AG04449 (cell line): ENCODE data around the gene HSD17B8.
A peak's percentile ranks its signal among the peaks of the same experiment; 100 is the strongest.

Experiments
- CTCF ChIA-PET: fragments of 350-600 bp; formaldehyde crosslinking; extraction: SDS; loops from one replicate; lab custom pipeline; 2021; ENCODE audit warnings: antibody characterized with exemption; lab: Yijun Ruan, JAX
- POLR2A ChIA-PET: fragments of 400-600, 350-600 bp; formaldehyde crosslinking; extraction: SDS; loops from one replicate; lab custom pipeline; 2020; ENCODE audit warnings: antibody characterized with exemption, inconsistent platforms; lab: Yijun Ruan, JAX
- DNase-seq: peaks from one replicate; pipeline ENCODE4 v3.0.0-alpha.2; 2010; ENCODE audit warnings: low read depth, low spot score
- H3K4me3 ChIP-seq: 2 replicates; pipeline ENCODE4 v1.5.1; 2011; ENCODE audit warnings: low read depth, mild to moderate bottlenecking, control low read depth, low read length
- TF ChIP-seq, protein P1 (sequence below): IDR thresholded peaks from one replicate; pipeline ENCODE4 v1.5.1; 2011; ENCODE audit warnings: mild to moderate bottlenecking, moderate library complexity, low read length, control low read depth, inconsistent platforms; ENCODE audit not compliant: insufficient read depth; ENCODE audit errors: missing control alignments

The HSD17B8 gene

DNA sequence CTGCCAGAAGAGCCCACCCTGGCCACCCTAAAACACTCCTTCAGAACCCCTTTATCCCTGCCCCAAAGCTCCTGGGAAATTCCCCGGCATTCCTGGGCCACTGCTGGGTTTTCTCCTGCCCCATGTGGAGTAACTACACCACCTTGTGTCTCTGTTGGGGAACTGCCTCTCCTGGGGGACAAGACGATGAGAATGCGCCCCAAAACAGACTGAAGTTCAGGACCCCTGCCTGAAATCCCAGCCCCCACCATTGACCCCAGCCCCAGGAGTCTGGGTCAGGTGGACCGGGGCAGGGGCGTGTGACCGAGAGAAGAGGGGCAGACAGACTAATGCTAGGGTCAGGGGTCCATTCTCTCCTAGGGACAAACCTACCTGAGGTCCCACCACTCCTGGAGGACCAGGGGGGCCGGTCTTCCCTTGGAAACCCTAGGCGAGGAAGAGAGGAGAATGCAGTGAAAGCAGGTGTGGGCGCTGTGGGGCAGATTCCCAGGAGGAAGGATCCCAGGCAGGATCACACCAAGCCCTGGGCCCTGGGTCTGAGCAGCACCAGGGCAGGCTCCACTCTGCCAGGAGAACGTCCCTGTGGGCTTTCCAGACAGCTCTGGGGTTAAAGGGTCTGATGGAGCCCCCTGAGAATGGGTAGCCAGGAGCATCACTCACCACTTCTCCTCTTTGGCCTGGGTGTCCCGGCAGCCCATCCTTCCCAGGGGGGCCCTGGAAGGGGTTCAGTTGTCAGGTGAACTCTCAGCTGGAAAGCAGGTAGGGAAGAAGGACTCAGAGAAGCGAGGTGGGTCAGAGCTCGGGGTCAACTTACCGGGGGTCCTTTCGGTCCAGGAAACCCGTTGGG is 31.5 kb upstream of the HSD17B8 start:
- no peak overlapping the region for H3K4me3 ChIP-seq
- TF ChIP-seq, protein P1, sequence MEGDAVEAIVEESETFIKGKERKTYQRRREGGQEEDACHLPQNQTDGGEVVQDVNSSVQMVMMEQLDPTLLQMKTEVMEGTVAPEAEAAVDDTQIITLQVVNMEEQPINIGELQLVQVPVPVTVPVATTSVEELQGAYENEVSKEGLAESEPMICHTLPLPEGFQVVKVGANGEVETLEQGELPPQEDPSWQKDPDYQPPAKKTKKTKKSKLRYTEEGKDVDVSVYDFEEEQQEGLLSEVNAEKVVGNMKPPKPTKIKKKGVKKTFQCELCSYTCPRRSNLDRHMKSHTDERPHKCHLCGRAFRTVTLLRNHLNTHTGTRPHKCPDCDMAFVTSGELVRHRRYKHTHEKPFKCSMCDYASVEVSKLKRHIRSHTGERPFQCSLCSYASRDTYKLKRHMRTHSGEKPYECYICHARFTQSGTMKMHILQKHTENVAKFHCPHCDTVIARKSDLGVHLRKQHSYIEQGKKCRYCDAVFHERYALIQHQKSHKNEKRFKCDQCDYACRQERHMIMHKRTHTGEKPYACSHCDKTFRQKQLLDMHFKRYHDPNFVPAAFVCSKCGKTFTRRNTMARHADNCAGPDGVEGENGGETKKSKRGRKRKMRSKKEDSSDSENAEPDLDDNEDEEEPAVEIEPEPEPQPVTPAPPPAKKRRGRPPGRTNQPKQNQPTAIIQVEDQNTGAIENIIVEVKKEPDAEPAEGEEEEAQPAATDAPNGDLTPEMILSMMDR, result peak; percentile 67

DNA sequence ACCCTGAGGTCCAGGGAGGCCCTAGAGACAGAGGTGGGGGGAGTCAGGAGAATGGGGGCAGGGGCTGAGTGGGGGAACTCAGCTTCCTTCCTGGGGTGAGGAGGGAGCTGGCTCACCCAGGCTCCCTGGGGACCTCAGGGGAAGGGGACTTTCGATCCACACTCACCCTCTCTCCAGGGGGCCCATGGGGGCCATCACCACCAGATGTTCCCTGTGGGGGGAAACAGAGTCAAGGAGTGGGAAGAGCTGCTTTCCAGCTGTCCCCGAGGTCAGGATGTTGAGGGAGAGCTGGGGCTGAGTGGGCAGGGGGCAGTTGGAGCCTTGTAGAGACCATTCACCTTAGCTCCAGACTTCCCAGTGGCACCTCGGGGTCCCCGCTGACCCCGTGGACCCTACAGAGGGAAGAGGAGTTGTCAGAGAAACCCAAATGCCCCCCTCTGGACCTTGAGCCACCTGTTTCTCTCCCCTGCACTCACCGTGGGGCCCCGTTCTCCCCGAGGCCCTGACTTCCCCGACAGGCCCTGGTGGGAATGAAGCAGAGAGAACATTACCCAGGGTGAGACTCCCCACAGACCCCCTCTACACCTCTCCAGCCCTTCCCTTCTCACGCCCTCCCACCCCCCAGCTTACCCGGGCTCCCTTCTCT is 30.8 kb upstream of the HSD17B8 start:
- ChIA-PET CTCF (interaction anchor here (0.7 to 5.1 kb wide), 13 partner anchors 8 to 287 kb away, joined by 3 to 44 read pairs (median 4); no protein-coding TSS in a partner anchor), POLR2A (no interaction called here)
- TF ChIP-seq, protein P1, result no peak
- H3K4me3 ChIP-seq, result no peak overlapping the region
- no peak for DNase-seq

More for the DNA sequence above, 31.5 kb upstream of the HSD17B8 start:
- POLR2A ChIA-PET, result no interaction called here
- no peak for DNase-seq
- CTCF ChIA-PET, result interaction anchor here (0.6 to 5.1 kb wide), 22 partner anchors 9 to 290 kb away, joined by 3 to 44 read pairs (median 5); partner anchors contain the start of gene HLA-DMA

DNA sequence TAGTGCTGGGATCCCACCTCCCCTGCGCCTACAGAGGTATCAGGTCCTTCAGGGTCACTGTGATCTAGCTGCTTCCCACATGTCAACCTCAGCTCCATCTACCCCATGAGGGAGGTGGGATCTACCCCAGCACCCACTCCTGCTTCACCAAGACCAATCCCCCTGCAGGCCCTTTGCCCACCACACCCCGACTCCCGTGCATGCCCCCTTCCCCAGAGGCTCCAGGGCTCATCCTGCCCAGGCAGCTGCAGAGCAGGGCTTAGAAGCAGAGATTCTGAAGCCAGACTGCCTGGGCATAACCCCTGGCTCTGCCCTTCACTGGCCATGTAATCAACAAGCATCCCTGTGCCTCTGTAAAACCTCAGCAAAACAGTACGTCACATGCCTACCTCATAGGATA is 29.7 kb upstream of the HSD17B8 start:
- TF ChIP-seq, protein P1, result no peak
- DNase-seq, result no peak
- H3K4me3 ChIP-seq, result no peak overlapping the region
- ChIA-PET POLR2A (no interaction called here), CTCF (interaction anchor here (1.0 to 5.1 kb wide), 7 partner anchors 9 to 289 kb away, joined by 3 to 44 read pairs (median 8); no protein-coding TSS in a partner anchor)

DNA sequence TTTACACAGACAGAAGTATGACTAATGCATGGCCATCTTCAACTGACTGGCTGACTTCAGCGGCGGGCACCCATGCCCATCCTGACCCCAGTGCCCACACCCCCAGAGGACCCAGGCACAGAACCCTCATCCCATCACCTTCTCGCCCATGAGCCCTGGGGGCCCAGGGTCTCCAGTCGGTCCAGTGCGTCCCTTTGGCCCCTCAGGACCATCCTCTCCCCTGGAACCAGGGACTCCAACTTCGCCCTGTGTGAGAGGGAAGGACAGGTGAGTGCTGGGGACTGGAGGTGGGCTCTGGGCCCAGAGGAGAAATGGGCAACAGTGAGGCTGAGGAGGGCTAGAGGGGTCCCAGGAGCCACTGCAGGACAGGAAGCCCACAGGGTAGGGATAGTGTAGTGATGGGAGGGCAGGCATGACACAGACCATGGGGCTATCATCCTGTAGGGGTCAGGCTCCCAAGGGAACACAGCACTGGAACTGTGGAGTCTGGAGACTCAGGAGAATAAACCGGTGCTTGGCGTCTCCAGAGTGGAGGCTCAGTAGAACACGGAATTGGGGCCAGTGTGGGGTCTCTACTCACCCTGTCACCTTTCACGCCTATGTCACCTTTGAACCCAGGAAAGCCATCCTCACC is 28.9 kb upstream of the HSD17B8 start:
- no peak overlapping the region for H3K4me3 ChIP-seq
- TF ChIP-seq, protein P1, result no peak
- CTCF ChIA-PET, result interaction anchor here (4.0 to 5.1 kb wide), 3 partner anchors 14 to 161 kb away, joined by 22 to 44 read pairs (median 43); no protein-coding TSS in a partner anchor
- POLR2A ChIA-PET, result no interaction called here
- no peak for DNase-seq

DNA sequence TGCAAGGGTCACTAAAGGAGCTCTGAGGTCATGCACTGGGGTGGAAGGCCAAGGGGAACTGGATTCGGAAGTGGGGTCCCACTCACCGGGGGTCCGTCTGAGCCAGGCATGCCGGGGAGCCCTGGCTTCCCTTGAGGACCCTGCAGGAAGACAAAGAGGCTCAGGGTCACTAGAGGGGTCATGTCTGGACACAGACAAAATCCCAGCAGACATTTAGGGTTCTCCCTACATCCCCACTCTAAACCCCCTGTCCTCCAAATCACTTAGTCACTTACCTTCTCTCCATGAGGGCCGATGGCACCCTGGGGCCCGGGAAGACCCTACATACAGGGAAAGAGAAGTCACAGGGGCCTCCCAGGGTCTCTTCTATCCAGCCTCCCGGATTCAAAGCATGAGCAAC is 27.5 kb upstream of the HSD17B8 start:
- TF ChIP-seq, protein P1, result no peak
- DNase-seq, result no peak
- H3K4me3 ChIP-seq, result no peak overlapping the region
- POLR2A ChIA-PET, result no interaction called here
- CTCF ChIA-PET, result interaction anchor here (0.7 to 5.1 kb wide), 3 partner anchors 15 to 21 kb away, joined by 3 to 43 read pairs (median 22); no protein-coding TSS in a partner anchor
